ENCODE data around the gene ADGRL1. TPM values are rescaled to one million over a fixed set of nuclear protein-coding genes. Genes with fewer than 3 reads are reported as not detected.

ADGRL1 gene
- total RNA-seq, 4 donors from 2014 or later = 18.5 to 56.3 (median 46.2) TPM

DNA sequence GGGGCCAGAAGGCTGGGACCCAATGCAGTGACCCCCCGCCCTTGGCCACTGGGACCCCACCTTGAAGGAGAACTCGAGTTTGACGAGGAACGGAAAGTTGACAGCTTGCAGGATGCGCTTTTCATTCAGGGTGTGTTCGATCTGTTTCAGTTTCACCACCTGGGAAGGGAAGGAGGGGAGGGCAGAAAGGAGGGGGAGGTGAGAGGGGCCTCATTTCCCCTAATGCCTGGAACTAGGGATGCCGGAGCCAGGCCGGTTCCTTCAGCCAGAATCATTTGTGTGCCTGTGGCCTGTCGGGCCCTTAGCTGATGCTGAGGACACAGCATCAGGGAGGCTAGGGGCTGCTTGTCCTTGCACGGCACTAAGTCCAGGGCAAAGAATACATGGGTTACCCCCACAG lies 103.2 kb downstream of the ADGRL1 start:
- WGBS, 2 donors = 87 to 90% methylated on average over 10 of the region's 10 CpGs
- Histone ChIP-seq H3K4me3 (replicated peaks in 1 of 3) (no peak overlapping the region), H3K36me3 (peaks cover 40 to 47% of the 10 kb centered on the region in 2 donors), H3K4me1 (no peaks in the 10 kb centered on the region), H3K27ac (no peak overlapping the region), H3K9me3 (no peaks in the 10 kb centered on the region), H3K27me3 (no peaks in the 10 kb centered on the region)
- no peak for DNase-seq
- intact Hi-C loops (cut with DNase I) = no loop called here
- TF ChIP-seq POLR2A (IDR thresholded peaks at IDR 0.05) (no peak), CTCF (IDR thresholded peaks at IDR 0.05) (no peak)

- Histone ChIP-seq H3K4me3 (replicated peaks in 1 of 3) (no peak overlapping the region), H3K9me3 (no peaks in the 10 kb centered on the region), H3K4me1 (no peaks in the 10 kb centered on the region), H3K27ac (no peak overlapping the region), H3K27me3 (no peaks in the 10 kb centered on the region), H3K36me3 (peaks cover 46 to 52% of the 10 kb centered on the region in 2 donors)
- TF ChIP-seq POLR2A (IDR thresholded peaks at IDR 0.05) = no peak
- no peak for TF ChIP-seq CTCF (IDR thresholded peaks at IDR 0.05)
- intact Hi-C loops (cut with DNase I) = no loop called here
- 68 to 84% methylated on average over 9 to 11 of the region's 11 CpGs for WGBS, 2 donors
- no peak for DNase-seq
Measured at GRCh38 chr19:14102102-14102696, 103.8 kb downstream of the ADGRL1 start.

DNA sequence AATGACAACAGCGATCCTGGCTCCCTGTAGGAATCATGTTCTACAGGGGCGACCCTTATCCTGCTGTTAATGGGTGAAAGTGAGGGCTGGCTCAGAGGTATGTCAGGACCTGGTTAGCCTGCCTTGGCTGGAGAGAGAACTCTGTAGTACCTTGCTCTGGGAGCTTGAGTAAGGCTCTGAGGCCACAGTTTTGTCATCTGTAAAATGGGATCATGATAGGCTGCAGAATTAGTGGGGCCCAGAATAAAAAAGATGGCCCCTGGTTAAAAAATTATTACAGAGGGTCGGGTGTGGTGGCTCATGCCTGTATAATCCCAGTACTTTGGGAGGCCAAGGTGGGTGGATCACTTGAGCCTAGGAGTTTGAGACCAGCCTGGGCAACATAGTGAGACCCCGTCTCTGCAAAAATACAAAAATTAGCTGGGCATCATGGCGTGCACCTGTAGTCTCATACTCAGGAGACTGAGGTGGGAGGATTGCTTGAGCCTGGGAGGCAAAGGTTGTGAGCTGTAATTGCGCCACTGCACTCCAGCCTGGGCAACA lies 104.9 kb downstream of the ADGRL1 start:
- intact Hi-C loops (cut with DNase I) = no loop called here
- DNase-seq = no peak
- H3K27ac ChIP-seq = no peak overlapping the region
- no peaks in the 10 kb centered on the region for H3K27me3 ChIP-seq
- peaks cover 45 to 49% of the 10 kb centered on the region in 2 donors for H3K36me3 ChIP-seq
- no peaks in the 10 kb centered on the region for H3K4me1 ChIP-seq
- H3K4me3 ChIP-seq (replicated peaks in 1 of 3) = no peak overlapping the region
- H3K9me3 ChIP-seq = no peaks in the 10 kb centered on the region
- WGBS, 2 donors = 94 to 98% methylated on average over 6 of the region's 6 CpGs
- TF ChIP-seq CTCF (IDR thresholded peaks at IDR 0.05) (no peak), POLR2A (IDR thresholded peaks at IDR 0.05) (no peak)

Small RNA genes lying within 50 kb of the gene (small RNA-seq; reads per million reads assigned to genes)
- not detected for gene RN7SL231P

Other genes with a start within 250 kb of the ADGRL1 start
- 1 to 10 TPM; 4.8 to 9.1 (median 9.1) TPM for gene RFX1, start 199.8 kb downstream of the ADGRL1 start, total RNA-seq
- not detected for gene RLN3, start 178.0 kb downstream of the ADGRL1 start, total RNA-seq
- 1 to 10 TPM; 1.9 to 4.9 (median 3.4) TPM for gene IL27RA, start 174.4 kb downstream of the ADGRL1 start, total RNA-seq
- 1 to 10 TPM; 4.8 to 9.6 (median 6.8) TPM for gene PALM3, start 144.1 kb downstream of the ADGRL1 start, total RNA-seq
- gene MISP3, start 133.4 kb downstream of the ADGRL1 start, total RNA-seq = 1 to 10 TPM; 7.9 to 9.9 (median 9.1) TPM
- not detected for gene C19orf67, start 120.4 kb downstream of the ADGRL1 start, total RNA-seq
- gene SAMD1, start 115.4 kb downstream of the ADGRL1 start, total RNA-seq = 10 to 100 TPM; 15.2 to 27.3 (median 22.7) TPM
- gene PRKACA, start 88.4 kb downstream of the ADGRL1 start, total RNA-seq = 10 to 100 TPM; 33.2 to 69.4 (median 55.5) TPM
- gene ASF1B, start 69.6 kb downstream of the ADGRL1 start, total RNA-seq = 1 to 10 TPM in 2 of 4 donors, under 1 TPM in 2; 0.54 to 2.6 (median 0.95) TPM
- gene ADGRE5, start 175.3 kb upstream of the ADGRL1 start, total RNA-seq = 10 to 100 TPM; 35.7 to 63.4 (median 37.8) TPM
- gene DDX39A, start 213.2 kb upstream of the ADGRL1 start, total RNA-seq = 10 to 100 TPM; 53.3 to 89.7 (median 59.7) TPM
- 10 to 100 TPM; 66.5 to 79.8 (median 74.2) TPM for gene PKN1, start 227.1 kb upstream of the ADGRL1 start, total RNA-seq

Data from thyroid gland (tissue), 4 donors.